HepG2 (cell line): Measurements from ENCODE around the gene POMT1. TPM values are rescaled to one million over a fixed set of nuclear protein-coding genes. Genes with fewer than 3 reads are reported as not detected.

Source experiments
- ATAC-seq: fragments of 200-7000 bp; cut with Tn5 transposase; 3 replicates; pipeline ENCODE4 v1.9.1; 2020; ENCODE audit warnings: mild to moderate bottlenecking, moderate library complexity
- BruUV-seq: library from RNA; stranded (reverse); fragments of 400-500 nt; replicated peaks from 2 replicates; lab custom pipeline; 2021; lab: Mats Ljungman, UMichigan
- CTCF ChIA-PET: fragments of 300-600 bp; formaldehyde crosslinking; extraction: SDS; loops from one replicate; lab custom pipeline; 2021; ENCODE audit warnings: low total read pairs, inconsistent platforms, low intra/inter-chr PET ratio; lab: Yijun Ruan, JAX
- POLR2A ChIA-PET: fragments of 350-600 bp; sonication (Branson Sonifier 250); formaldehyde crosslinking; loops from one replicate; lab custom pipeline; 2020; ENCODE audit warnings: antibody characterized with exemption, inconsistent platforms; lab: Yijun Ruan, JAX
- DNase-seq: peaks from one replicate; pipeline ENCODE4 v3.0.0-alpha.2; 2015; ENCODE audit warnings: low spot score
- FAIRE-seq: peaks from 3 replicates; lab custom pipeline; 2011; peaks lifted over from hg19 to GRCh38; lab: Jason Lieb, UNC
- H2AFZ ChIP-seq: one replicate; pipeline ENCODE4 v1.6.1; 2011; ENCODE audit warnings: low read length, inconsistent platforms
- H3K27ac ChIP-seq: fragments of 300-600 bp; 3 replicates; pipeline ENCODE4 v1.8.0; 2011; ENCODE audit warnings: mixed run types, mild to moderate bottlenecking, mixed read lengths, low read length, inconsistent platforms; ENCODE audit not compliant: insufficient read depth; ENCODE audit errors: extremely low read length
- H3K27me3 ChIP-seq, 2 experiments: fragments of 200-600 bp in 1 of 2; 2 replicates in 1 of 2; 3 replicates in 1 of 2; pipeline versions ENCODE4 v1.6.0 to v1.8.0; 2011; ENCODE audit warnings: low read length in 2 of 2, mild to moderate bottlenecking in 2 of 2, moderate library complexity in 2 of 2, inconsistent platforms in 1 of 2; ENCODE audit not compliant: insufficient read depth in 2 of 2, control insufficient read depth in 1 of 2
- H3K36me3 ChIP-seq, 2 experiments: fragments of 200-600 bp in 1 of 2; replicated peaks in 1 of 2; 2 replicates in 1 of 2; 3 replicates in 1 of 2; pipeline versions ENCODE4 v1.5.1 to v1.8.0; 2011; ENCODE audit warnings: low read length in 2 of 2, inconsistent platforms in 1 of 2; ENCODE audit not compliant: insufficient read depth in 2 of 2, control insufficient read depth in 1 of 2
- H3K4me1 ChIP-seq: 2 replicates; pipeline ENCODE4 v1.5.1; 2012; ENCODE audit warnings: low read length, inconsistent platforms; ENCODE audit not compliant: insufficient read depth
- H3K4me2 ChIP-seq: 2 replicates; pipeline ENCODE4 v1.6.0; 2011; ENCODE audit warnings: low read depth, low read length, inconsistent platforms
- H3K4me3 ChIP-seq, 3 experiments: fragments of 200-600 bp in 1 of 3; sonication (generic), shearing (Covaris generic) in 1 of 3; replicated peaks in 1 of 3; 2 replicates each; pipeline ENCODE4 v1.5.1; 2011 to 2016; ENCODE audit warnings: low read length in 3 of 3, inconsistent platforms in 2 of 3, low read depth in 2 of 3, mild to moderate bottlenecking in 2 of 3, control low read depth in 1 of 3, mixed read lengths in 1 of 3; ENCODE audit not compliant: insufficient read depth in 1 of 3
- H3K79me2 ChIP-seq: one replicate; pipeline ENCODE4 v1.6.1; 2011; ENCODE audit warnings: low read length, inconsistent platforms; ENCODE audit not compliant: insufficient read depth
- H3K9ac ChIP-seq: 2 replicates; pipeline ENCODE4 v1.6.0; 2011; ENCODE audit warnings: mild to moderate bottlenecking, low read depth, low read length, inconsistent platforms; ENCODE audit not compliant: insufficient read depth
- H3K9me3 ChIP-seq: 2 replicates; pipeline ENCODE4 v1.5.1; 2012; ENCODE audit warnings: mild to moderate bottlenecking, low read length
- H4K20me1 ChIP-seq: 2 replicates; pipeline ENCODE4 v1.6.0; 2011; ENCODE audit warnings: inconsistent platforms, mild to moderate bottlenecking, low read length, moderate library complexity; ENCODE audit not compliant: insufficient read depth
- CENPX ChIP-seq: sonication (generic); formaldehyde crosslinking; IDR thresholded peaks from 2 replicates; pipeline ENCODE4 v1.9.0; 2021; ENCODE audit warnings: mild to moderate bottlenecking, missing genetic modification reagents, moderate library complexity
- EHMT2 ChIP-seq: fragments of 200-600 bp; sonication (generic); IDR thresholded peaks from 2 replicates; pipeline ENCODE4 v1.7.0; 2017; ENCODE audit warnings: antibody characterized with exemption, low read depth, low read length, borderline replicate concordance
- GMEB2 ChIP-seq: IDR thresholded peaks from 2 replicates; pipeline ENCODE4 v1.6.1; 2016; ENCODE audit warnings: missing biosample characterization, missing genetic modification reagents, low read depth
- JUNB ChIP-seq: sonication (generic); formaldehyde crosslinking; IDR thresholded peaks from 2 replicates; pipeline ENCODE4 v1.8.0; 2022; ENCODE audit warnings: missing genetic modification reagents, mild to moderate bottlenecking, borderline replicate concordance
- KMT2A ChIP-seq: sonication (generic); formaldehyde crosslinking; IDR thresholded peaks from 2 replicates; pipeline ENCODE4 v1.4.0; 2020; ENCODE audit warnings: missing genetic modification reagents
- NFATC3 ChIP-seq: sonication (generic); formaldehyde crosslinking; IDR thresholded peaks from 2 replicates; pipeline ENCODE4 v1.5.1; 2020; ENCODE audit warnings: mild to moderate bottlenecking, missing genetic modification reagents
- NFE2L1 ChIP-seq: sonication (generic); formaldehyde crosslinking; IDR thresholded peaks from 2 replicates; pipeline ENCODE4 v1.4.0; 2020; ENCODE audit warnings: missing genetic modification reagents, mild to moderate bottlenecking, borderline replicate concordance
- ONECUT2 ChIP-seq: sonication (generic); formaldehyde crosslinking; IDR thresholded peaks from 2 replicates; pipeline ENCODE4 v1.4.0; 2020; ENCODE audit warnings: missing genetic modification reagents
- PAX8 ChIP-seq: sonication (generic); formaldehyde crosslinking; IDR thresholded peaks from 2 replicates; pipeline ENCODE4 v1.8.0; 2022; ENCODE audit warnings: mild to moderate bottlenecking, missing genetic modification reagents, borderline replicate concordance
- SKI ChIP-seq: fragments of 450-650 bp; IDR thresholded peaks from one replicate; pipeline ENCODE4 v1.6.1; 2018; ENCODE audit warnings: mild to moderate bottlenecking; ENCODE audit not compliant: partially characterized antibody
- TFE3 ChIP-seq: IDR thresholded peaks from 2 replicates; pipeline ENCODE4 v1.6.1; 2016
- YY1 ChIP-seq: IDR thresholded peaks from 2 replicates; pipeline ENCODE4 v1.6.1; 2011; ENCODE audit warnings: low read length, low read depth, moderate library complexity, mild to moderate bottlenecking; ENCODE audit not compliant: insufficient read depth, insufficient replicate concordance
- ZNF180 ChIP-seq: sonication (generic); formaldehyde crosslinking; IDR thresholded peaks from 2 replicates; pipeline ENCODE4 v1.4.0; 2020; ENCODE audit warnings: low read depth, missing genetic modification reagents, borderline replicate concordance
- ZNF431 ChIP-seq: sonication (generic); formaldehyde crosslinking; IDR thresholded peaks from 2 replicates; pipeline ENCODE4 v1.9.0; 2022; ENCODE audit warnings: missing genetic modification reagents, low read depth, mild to moderate bottlenecking, borderline replicate concordance
- ZNF580 ChIP-seq: IDR thresholded peaks from 2 replicates; pipeline ENCODE4 v1.6.1; 2016; ENCODE audit warnings: low read depth, borderline replicate concordance
- ZNF777 ChIP-seq: sonication (generic); formaldehyde crosslinking; IDR thresholded peaks from 2 replicates; pipeline ENCODE4 v1.4.0; 2020; ENCODE audit warnings: missing genetic modification reagents
- ZNF790 ChIP-seq: sonication (generic); formaldehyde crosslinking; IDR thresholded peaks from 2 replicates; pipeline ENCODE4 v1.8.0; 2022; ENCODE audit warnings: missing genetic modification reagents, mild to moderate bottlenecking, borderline replicate concordance
- ZNF878 ChIP-seq: sonication (generic); formaldehyde crosslinking; IDR thresholded peaks from 2 replicates; pipeline ENCODE4 v1.8.1; 2023; ENCODE audit warnings: mild to moderate bottlenecking, missing genetic modification reagents, moderate library complexity
- WGBS: methylation state at CpG from one replicate; pipeline ENCODE4 v1.1.6; 2017; ENCODE audit warnings: low lambda C conversion rate; 5-methylcytosine and 5-hydroxymethylcytosine counted together
- in situ Hi-C: cut with HindIII; loops from 2 replicates; pipeline ENCODE4 v1.10.0; 2017; ENCODE audit warnings: low pct_unique_long_range_greater_than_20kb; ENCODE audit not compliant: extremely low pct_ligation_motif_present
- intact Hi-C: fragments of 100-400 bp; cut with micrococcal nuclease; formaldehyde crosslinking; loops from one replicate; pipeline ENCODE4 v1.10.0; 2022; ENCODE audit not compliant: unreplicated experiment
- polyA plus RNA-seq, 8 experiments: library from polyadenylated mRNA; depleted of rRNA in 3 of 8; stranded (reverse) in 7 of 8; unstranded in 1 of 8; fragments of >200 nt; fragmentation: Illumina TruSeq in 4 of 8; extraction: Trizol in 4 of 8; gene quantifications; 2 replicates each; pipeline versions ENCODE4 v1.2.1 to v1.2.3, GENCODE V29; 2011 to 2016; ENCODE audit warnings: low read depth in 4 of 8, missing spikeins in 1 of 8, mixed read lengths in 1 of 8; ENCODE audit not compliant: insufficient read depth in 1 of 8
- total RNA-seq, 5 experiments: library from RNA; depleted of rRNA; stranded (reverse); fragments of >200 nt; fragmentation: Illumina TruSeq; extraction: Trizol; gene quantifications; 2 replicates each; pipeline ENCODE4 v1.2.3, GENCODE V29; 2016; ENCODE audit warnings: low read depth in 1 of 5

The POMT1 gene
- total and polyA plus RNA-seq, 2 of the 13 experiments (the other 11 are each of a cell fraction or from before 2014, with no cell fraction given) = 21.6 to 22.7 TPM

GRCh38 chr9:131482343-131483006 is 20.2 kb upstream of the POMT1 start:
- BruUV-seq = no TSS peak
- no peaks in the 10 kb centered on the region for H3K4me1 ChIP-seq
- H3K4me3 ChIP-seq = no peak overlapping the region
- no peaks in the 10 kb centered on the region for H3K27me3 ChIP-seq
- TF ChIP-seq GMEB2 (CRISPR knock-in tag) (no peak), NFATC3 (CRISPR knock-in tag) (no peak), ONECUT2 (CRISPR knock-in tag) (no peak), PAX8 (no peak), YY1 (no peak), ZNF878 (CRISPR knock-in tag) (no peak), CENPX (CRISPR knock-in tag) (no peak), ZNF580 (CRISPR knock-in tag) (no peak), EHMT2 (no peak), ZNF431 (no peak), ZNF777 (CRISPR knock-in tag) (no peak), JUNB (no peak), ZNF790 (CRISPR knock-in tag) (no peak), ZNF180 (CRISPR knock-in tag) (no peak), NFE2L1 (CRISPR knock-in tag) (no peak), KMT2A (CRISPR knock-in tag) (no peak), SKI (no peak), TFE3 (CRISPR knock-in tag) (no peak)
- H3K27ac ChIP-seq = no peak overlapping the region
- in situ Hi-C loops (no loop called here), intact Hi-C loops (no loop called here)
- no peak for FAIRE-seq
- no peak for DNase-seq
- no peaks in the 10 kb centered on the region for H3K79me2 ChIP-seq
- no peaks in the 10 kb centered on the region for H3K9me3 ChIP-seq
- H2AFZ ChIP-seq = no peak overlapping the region
- H4K20me1 ChIP-seq = peaks cover 11% of the 10 kb centered on the region; the same call in 1 of the 2 replicates
- CTCF ChIA-PET = no interaction called here
- WGBS = 98% methylated on average over 24 of the region's 24 CpGs
- peaks cover 64 to 95% of the 10 kb centered on the region in 2 experiments for H3K36me3 ChIP-seq
- H3K4me2 ChIP-seq = no peak overlapping the region
- no peak for ATAC-seq
- POLR2A ChIA-PET = no interaction called here
- no peak overlapping the region for H3K9ac ChIP-seq
